GM18909 (cell line): ENCODE data around the gene FMO3.

ENCODE experiments used
- ATAC-seq: cut with Tn5 transposase; IDR thresholded peaks from one replicate; pipeline ENCODE4 v1.9.1; 2021; ENCODE audit warnings: mild to moderate bottlenecking; ENCODE audit not compliant: unreplicated experiment, poor library complexity

FMO3 gene

DNA sequence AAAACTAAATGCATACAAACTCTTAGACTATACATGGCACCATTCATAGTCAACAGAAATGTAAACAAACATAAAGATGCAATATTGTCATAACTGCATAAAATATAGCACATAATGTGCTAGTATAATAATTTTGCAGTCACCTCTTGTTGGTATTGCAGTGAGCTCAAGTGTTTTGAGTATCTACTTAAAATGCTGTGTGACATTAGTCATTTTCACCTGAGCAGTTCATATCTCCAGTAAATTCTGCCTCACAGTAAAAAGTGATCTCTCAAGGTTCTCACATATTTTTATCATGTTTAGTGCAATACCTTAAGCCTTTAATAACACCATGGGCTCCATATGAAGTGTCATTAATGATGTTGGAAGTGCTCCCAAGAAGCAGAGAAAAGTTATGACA, 64.8 kb downstream of the FMO3 start:
- ATAC-seq = no peak

DNA sequence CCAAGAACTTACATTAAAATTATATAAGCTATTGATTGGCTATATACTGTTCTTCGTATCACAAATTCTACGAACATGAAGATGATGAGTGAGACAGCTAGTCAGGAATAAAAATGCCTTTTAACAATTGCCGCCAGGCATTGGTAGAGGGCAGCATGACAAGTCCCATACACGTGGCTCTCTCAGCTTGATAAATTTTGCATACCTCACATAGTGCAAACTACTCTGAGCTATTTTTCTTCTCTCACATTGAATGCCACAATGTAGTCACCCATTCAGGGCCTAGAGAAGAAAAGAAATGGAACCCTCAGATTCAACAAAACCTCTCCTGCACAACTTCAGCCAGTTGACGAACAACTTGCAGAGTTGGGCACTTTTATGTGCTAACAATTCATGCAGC, 67.4 kb downstream of the FMO3 start:
- ATAC-seq = no peak

- ATAC-seq = no peak
These were observed 67.8 kb downstream of the FMO3 start for GRCh38 chr1:171158551-171158950.

- no peak for ATAC-seq
These were observed 68.4 kb downstream of the FMO3 start for GRCh38 chr1:171159148-171159547.

DNA sequence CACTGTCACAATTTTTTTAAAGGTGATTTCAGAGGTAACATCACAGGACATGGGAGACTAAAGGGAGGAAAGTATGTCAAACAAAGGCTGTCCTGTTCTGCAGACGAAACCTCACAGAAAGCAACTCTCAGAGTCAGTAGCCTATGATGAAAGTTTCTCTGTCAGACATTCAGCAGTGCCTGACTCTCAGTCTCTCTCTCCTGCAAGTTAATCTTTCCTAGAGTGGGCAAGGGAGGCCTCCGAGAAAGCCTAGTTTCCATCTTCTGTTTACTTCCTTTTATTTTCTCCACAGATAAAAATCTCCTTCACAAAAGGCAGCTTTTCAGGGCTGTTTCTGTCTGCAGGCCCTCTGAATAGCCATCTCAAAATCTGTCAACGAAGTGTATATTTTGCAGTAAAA, 69.5 kb downstream of the FMO3 start:
- peak; percentile 90 for ATAC-seq

GRCh38 chr1:171160639-171161354, 70.1 kb downstream of the FMO3 start:
- ATAC-seq = peak; percentile 20

DNA sequence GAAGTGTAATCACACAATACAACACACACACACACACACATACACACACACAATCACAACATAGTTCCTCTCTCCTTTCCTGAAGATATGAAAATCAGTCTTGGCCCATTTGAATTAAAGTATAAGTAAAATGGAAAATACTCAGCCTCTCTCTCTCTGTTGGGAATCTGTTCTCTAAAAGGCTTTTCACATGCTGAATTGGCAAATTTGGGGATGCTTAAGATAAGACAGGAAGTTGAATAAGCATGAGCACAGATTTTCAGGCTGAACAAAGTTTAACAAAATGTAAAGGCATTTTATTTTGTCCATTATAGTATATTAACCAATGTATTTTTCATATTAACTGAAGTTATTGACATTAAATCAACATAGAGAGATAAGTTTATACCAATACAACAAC, 70.7 kb downstream of the FMO3 start:
- no peak for ATAC-seq

DNA sequence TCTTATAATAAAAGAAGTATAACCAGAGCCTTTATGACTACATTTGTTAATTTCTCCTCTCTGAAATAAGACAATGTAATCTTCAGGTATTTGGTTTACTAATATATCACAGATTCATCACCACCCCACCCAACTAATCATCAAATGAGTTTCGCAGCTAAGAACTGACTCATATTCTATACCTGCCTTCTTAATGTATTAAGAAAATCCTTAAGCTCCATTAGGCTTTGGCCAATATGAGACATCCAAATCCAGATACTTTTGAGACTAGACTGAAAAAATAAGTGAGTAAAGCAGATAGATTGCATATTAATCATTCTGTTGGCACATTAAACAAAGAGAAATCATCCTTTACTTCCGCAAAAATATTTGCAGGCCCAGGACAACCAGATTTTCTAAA, 75.7 kb downstream of the FMO3 start:
- no peak for ATAC-seq
